Right lobe of liver (tissue), 6 donors: ENCODE data around the gene PRDM16. TPM values are rescaled to one million over a fixed set of nuclear protein-coding genes. Genes with fewer than 3 reads are reported as not detected.

Experiments
- ATAC-seq, 4 donors: fragments of 200-7000 bp; cut with Tn5 transposase; one replicate each; pipeline ENCODE4 v1.9.1; 2020; ENCODE audit warnings: mild to moderate bottlenecking in 4 of 4, moderate library complexity in 4 of 4
- DNase-seq, 3 donors: peaks; one replicate each; pipeline ENCODE4 v3.0.0-alpha.2; 2020
- H3K27ac ChIP-seq, 3 donors: fragments of 200-600 bp; one replicate each; pipeline ENCODE4 v1.8.0; 2022
- H3K27me3 ChIP-seq, 2 donors: fragments of 200-600 bp; one replicate each; pipeline ENCODE4 v1.8.0; 2022
- H3K36me3 ChIP-seq, 4 donors: fragments of 200-600 bp; sonication (generic) in 1 of 4; one replicate each; pipeline versions ENCODE4 v1.5.1 to v1.8.0; 2017 to 2022; ENCODE audit warnings: control low read depth in 1 of 4
- H3K4me1 ChIP-seq, 4 donors: fragments of 200-600 bp; sonication (generic) in 1 of 4; one replicate each; pipeline versions ENCODE4 v1.5.1 to v1.8.0; 2017 to 2022; ENCODE audit warnings: control low read depth in 1 of 4
- H3K4me3 ChIP-seq, 3 donors: fragments of 200-600 bp; one replicate each; pipeline ENCODE4 v1.8.0; 2022
- H3K9me3 ChIP-seq, 4 donors: fragments of 200-600 bp; sonication (generic) in 1 of 4; one replicate each; pipeline versions ENCODE4 v1.5.1 to v1.8.0; 2017 to 2022; ENCODE audit warnings: control low read depth in 1 of 4
- POLR2A ChIP-seq: fragments of 450-650 bp; IDR thresholded peaks from one replicate; pipeline ENCODE4 v1.6.1; 2017; ENCODE audit warnings: antibody characterized with exemption, mild to moderate bottlenecking
- WGBS: methylation state at CpG from one replicate; pipeline ENCODE4 v1.1.6; 2018; ENCODE audit warnings: low coverage, low lambda C conversion rate; ENCODE audit not compliant: insufficient coverage; ENCODE audit errors: missing lambda C conversion rate; 5-methylcytosine and 5-hydroxymethylcytosine counted together
- intact Hi-C, 2 donors: fragments of 100-400 bp; cut with DNase I; formaldehyde crosslinking; loops; one replicate each; pipeline versions ENCODE4 v1.11.2 to v1.14.1; 2022
- total RNA-seq, 6 experiments: library from RNA; depleted of rRNA in 2 of 6; stranded (reverse); fragments of >200 nt in 2 of 6; fragmentation: NEBNext Ultra II Directional in 3 of 6; extraction: Animal tissue kit (Norgen Biotek cat#: 25700) in 3 of 6; gene quantifications; one replicate each; pipeline versions ENCODE4 v1.1.0 to v1.2.4, GENCODE V29; 2016 to 2023
- TF ChIP-seq, protein P1 (sequence below), 4 donors: fragments of 200-600 bp in 3 of 4; fragments of 450-650 bp in 1 of 4; IDR thresholded peaks; one replicate each; pipeline versions ENCODE4 v1.5.1 to v1.8.0; 2016 to 2022; ENCODE audit warnings: antibody characterized with exemption in 4 of 4, mild to moderate bottlenecking in 2 of 4
- donor health status: DM: no; HTN: yes; CAD: no.
- donor health status: DM: no; HTN: no; CAD: no.
- donor health status: DM: no; HTN: no; CAD: no.
- donor health status: DM: no; HTN: yes; CAD: no.
- donor health status: DM: no; HTN: yes; CAD: no.

The PRDM16 gene
- total RNA-seq, 6 experiments from 2014 or later = 0.06 to 0.75 (median 0.28) TPM

DNA sequence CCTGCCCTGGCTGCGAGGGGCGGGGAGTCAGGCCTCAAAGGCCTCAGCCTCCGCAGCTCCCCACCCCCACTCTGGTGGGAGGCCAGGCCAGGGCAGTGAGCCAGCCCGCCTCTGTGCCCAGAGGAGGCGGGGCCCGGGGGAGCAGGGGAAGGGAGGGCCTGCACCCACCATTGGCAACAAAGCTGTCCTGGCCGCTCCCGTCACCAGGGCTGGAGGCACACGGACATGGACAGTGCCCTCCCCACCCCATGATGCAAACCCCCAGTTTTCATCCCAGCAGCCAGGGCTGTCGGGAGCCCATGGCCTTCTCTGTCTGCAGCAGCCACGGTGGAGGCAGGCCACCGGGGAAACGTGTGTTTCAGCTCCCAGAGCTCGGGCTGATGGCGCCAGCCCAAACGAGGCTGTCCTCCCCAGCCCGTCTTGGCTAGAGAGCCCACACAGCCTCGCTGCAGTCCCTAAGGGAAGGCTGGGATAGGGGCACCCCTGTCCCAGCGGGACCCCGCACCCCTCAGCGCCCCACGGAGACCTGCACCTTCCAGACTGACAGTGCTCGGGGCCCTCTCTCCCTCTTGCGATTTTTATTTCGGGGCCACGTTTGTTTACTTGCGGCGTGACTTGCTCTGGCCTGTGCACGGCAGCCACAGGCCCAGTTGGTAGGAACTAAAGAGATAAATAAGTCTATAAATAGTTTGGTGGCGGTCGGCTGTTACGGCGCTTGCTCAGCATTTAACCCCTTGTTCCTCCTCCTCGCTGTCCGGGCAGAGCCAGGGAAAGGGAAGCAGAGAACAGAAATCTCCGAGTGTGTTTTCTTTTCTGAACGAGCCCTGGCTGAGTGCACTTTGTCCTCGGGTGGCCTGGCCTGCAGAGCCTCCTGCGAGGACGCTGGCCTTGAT is 101.8 kb downstream of the PRDM16 start:
- WGBS = 2% methylated on average over 22 of the region's 40 CpGs
- intact Hi-C loops = no loop called here
- peaks cover 0 to 19% (median 8%) of the 10 kb centered on the region in 4 donors for H3K4me1 ChIP-seq
- TF ChIP-seq, protein P1, sequence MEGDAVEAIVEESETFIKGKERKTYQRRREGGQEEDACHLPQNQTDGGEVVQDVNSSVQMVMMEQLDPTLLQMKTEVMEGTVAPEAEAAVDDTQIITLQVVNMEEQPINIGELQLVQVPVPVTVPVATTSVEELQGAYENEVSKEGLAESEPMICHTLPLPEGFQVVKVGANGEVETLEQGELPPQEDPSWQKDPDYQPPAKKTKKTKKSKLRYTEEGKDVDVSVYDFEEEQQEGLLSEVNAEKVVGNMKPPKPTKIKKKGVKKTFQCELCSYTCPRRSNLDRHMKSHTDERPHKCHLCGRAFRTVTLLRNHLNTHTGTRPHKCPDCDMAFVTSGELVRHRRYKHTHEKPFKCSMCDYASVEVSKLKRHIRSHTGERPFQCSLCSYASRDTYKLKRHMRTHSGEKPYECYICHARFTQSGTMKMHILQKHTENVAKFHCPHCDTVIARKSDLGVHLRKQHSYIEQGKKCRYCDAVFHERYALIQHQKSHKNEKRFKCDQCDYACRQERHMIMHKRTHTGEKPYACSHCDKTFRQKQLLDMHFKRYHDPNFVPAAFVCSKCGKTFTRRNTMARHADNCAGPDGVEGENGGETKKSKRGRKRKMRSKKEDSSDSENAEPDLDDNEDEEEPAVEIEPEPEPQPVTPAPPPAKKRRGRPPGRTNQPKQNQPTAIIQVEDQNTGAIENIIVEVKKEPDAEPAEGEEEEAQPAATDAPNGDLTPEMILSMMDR (IDR thresholded peaks at IDR 0.05) = no peak
- TF ChIP-seq POLR2A = no peak
- no peaks in the 10 kb centered on the region for H3K9me3 ChIP-seq
- H3K27me3 ChIP-seq = no peaks in the 10 kb centered on the region
- H3K36me3 ChIP-seq = no peaks in the 10 kb centered on the region
- ATAC-seq (peak; percentile 85 to 88 (median 87)), DNase-seq (peak; percentile 72 to 87 (median 85))
- peak overlapping the region; percentile 20 to 48 (median 41) for H3K4me3 ChIP-seq
- peak overlapping the region; percentile 31 to 79 (median 78) for H3K27ac ChIP-seq

DNA sequence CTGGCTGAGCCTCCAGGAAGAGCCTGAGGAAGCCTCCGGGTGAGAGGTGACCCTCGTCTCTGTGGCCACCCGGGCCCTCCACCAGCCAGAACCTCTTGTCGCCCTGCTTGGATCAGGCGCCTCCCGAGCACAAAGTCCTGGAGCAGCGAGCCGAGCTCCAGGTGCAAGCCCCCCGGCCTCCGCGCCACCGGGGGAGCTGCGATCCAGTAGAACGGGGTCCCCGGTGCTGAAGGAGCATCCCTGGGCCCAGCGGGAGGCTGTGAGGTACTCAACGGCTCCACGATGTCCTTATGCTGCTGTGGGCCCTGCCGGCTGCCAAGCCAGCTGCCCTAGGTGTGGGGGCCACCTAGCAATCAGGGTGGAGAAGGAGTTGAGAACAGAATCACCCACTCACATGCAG is 102.8 kb downstream of the PRDM16 start:
- no peak overlapping the region for H3K4me3 ChIP-seq
- H3K4me1 ChIP-seq = peaks cover 0 to 19% (median 8%) of the 10 kb centered on the region in 4 donors

DNA sequence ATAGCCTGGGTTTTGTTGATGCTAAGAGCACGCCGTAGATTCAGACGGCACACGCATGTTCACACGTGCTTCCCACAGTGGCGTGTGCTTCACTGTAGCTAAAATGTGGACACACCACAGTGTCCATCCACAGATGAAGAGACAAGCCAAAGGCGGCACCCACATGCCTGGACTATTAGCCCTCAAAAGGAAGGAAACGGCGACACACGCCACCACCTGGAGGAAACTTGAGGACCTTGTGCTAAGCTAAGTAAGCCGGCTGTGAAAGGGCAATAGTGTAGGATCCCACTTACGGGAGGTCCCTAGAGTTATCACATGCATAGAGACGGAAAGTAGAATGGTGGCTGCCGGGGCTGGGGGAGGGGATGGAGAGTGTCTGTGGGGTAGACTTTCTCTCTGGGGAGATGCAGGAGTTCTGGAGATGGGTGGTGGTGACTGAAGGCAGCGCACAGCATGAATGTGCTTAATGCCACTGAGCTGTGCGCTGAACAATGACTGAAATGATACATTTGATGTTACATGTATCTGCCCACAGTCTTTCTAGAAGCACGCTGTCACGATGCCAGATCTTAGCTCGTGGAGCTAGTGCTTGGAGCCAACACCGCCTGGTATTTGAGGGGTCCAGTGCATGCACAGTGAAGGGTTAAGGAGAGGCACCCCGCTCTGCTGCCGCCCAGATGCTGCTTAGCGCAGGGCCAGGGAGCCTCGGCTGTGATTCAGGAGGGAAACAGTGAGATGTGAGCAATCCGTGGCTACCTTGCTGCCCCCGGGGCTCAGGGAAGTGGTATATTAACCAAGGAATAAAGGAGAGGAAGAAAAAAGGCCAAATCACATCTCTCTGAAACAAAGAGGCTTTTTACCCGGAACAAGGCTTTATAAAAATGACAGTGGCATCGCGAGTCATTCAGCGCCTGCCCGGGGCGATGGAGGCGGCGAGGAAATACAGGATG is 103.7 kb downstream of the PRDM16 start:
- WGBS = 82% methylated on average over 28 of the region's 34 CpGs
- H3K4me1 ChIP-seq = peaks cover 0 to 19% (median 8%) of the 10 kb centered on the region in 4 donors
- H3K9me3 ChIP-seq = no peaks in the 10 kb centered on the region
- no peak overlapping the region for H3K27ac ChIP-seq
- ATAC-seq = no peak
- intact Hi-C loops = no loop called here
- DNase-seq = no peak
- H3K36me3 ChIP-seq = no peaks in the 10 kb centered on the region
- TF ChIP-seq, protein P1 (IDR thresholded peaks at IDR 0.05) = no peak
- TF ChIP-seq POLR2A = no peak
- H3K27me3 ChIP-seq = no peaks in the 10 kb centered on the region
- H3K4me3 ChIP-seq = no peak overlapping the region

More for the DNA sequence above, 102.8 kb downstream of the PRDM16 start:
- DNase-seq (no peak), ATAC-seq (no peak)
- Histone ChIP-seq H3K27me3 (no peaks in the 10 kb centered on the region), H3K36me3 (no peaks in the 10 kb centered on the region), H3K27ac (peak overlapping the region in 1 of 3 donors; percentile 79), H3K9me3 (no peaks in the 10 kb centered on the region)
- TF ChIP-seq POLR2A = no peak
- TF ChIP-seq, protein P1 (IDR thresholded peaks at IDR 0.05) = no peak
- no CpG with 5 or more reads among the region's 19 CpGs for WGBS
- intact Hi-C loops = no loop called here

DNA sequence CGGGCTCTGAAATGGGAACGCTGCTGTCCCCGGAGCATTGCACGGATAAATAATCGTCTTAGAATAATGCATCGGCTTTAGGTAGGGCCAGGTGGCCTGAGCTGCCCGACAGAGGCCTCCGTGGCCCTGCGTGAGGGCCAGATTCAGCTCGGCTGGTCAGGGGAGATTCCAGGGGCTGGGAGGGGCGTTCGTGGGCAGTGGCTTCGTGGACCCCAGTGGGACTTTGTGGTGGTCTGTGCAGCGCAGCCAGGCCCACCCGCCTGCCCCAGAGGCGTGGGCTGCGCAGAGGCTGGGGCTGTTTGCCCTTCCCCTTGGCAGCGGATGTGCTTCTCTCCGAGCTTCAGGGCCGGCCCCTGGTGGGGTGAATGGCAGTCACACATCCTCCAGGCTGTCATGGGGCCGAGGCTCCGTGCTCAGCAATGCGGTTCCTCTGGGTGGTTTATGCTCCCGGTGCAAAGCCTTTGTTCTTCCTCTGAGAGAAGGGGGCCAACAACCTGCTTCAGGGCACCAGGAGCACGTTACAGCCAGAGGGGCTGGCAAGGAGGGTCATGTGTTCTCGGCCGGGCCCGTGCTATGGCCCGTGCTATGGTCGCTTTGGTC is 104.5 kb downstream of the PRDM16 start:
- WGBS = 74% methylated on average over 3 of the region's 30 CpGs

More for the DNA sequence above, 104.5 kb downstream of the PRDM16 start:
- Histone ChIP-seq H3K27ac (no peak overlapping the region), H3K4me3 (no peak overlapping the region), H3K9me3 (no peaks in the 10 kb centered on the region), H3K27me3 (no peaks in the 10 kb centered on the region), H3K36me3 (no peaks in the 10 kb centered on the region), H3K4me1 (peaks cover 0 to 19% (median 8%) of the 10 kb centered on the region in 4 donors)
- DNase-seq = no peak
- intact Hi-C loops = no loop called here
- ATAC-seq = no peak
- TF ChIP-seq POLR2A = no peak
- TF ChIP-seq, protein P1 (IDR thresholded peaks at IDR 0.05) = no peak
